IMR-90 (cell line): Measurements from ENCODE around the gene KIF3A. TPM values are rescaled to one million over a fixed set of nuclear protein-coding genes. Genes with fewer than 3 reads are reported as not detected.
A peak's percentile ranks its signal among the peaks of the same experiment; 100 is the strongest.

ENCODE experiments used
- ATAC-seq: fragments of 200-7000 bp; cut with Tn5 transposase; 2 replicates; pipeline ENCODE4 v1.9.1; 2020; ENCODE audit warnings: low read depth, mild to moderate bottlenecking, moderate library complexity
- BruUV-seq: library from RNA; stranded (reverse); fragments of 400-500 nt; replicated peaks from 2 replicates; lab custom pipeline; 2021; lab: Mats Ljungman, UMichigan
- CTCF ChIA-PET: fragments of 300-600 bp; formaldehyde crosslinking; extraction: SDS; loops from one replicate; lab custom pipeline; 2021; ENCODE audit warnings: antibody characterized with exemption; lab: Yijun Ruan, JAX
- POLR2A ChIA-PET: fragments of 300-600 bp; sonication (Branson Sonifier 250); formaldehyde crosslinking; loops from one replicate; lab custom pipeline; 2022; ENCODE audit warnings: antibody characterized with exemption; ENCODE audit not compliant: unreplicated experiment; lab: Charles Lee
- DNase-seq: peaks from one replicate; pipeline ENCODE4 v3.0.0; 2013
- H2AFZ ChIP-seq: replicated peaks from 2 replicates; pipeline ENCODE3; 2013; ENCODE audit warnings: low read length, mild to moderate bottlenecking; ENCODE audit not compliant: poor library complexity
- H2AK5ac ChIP-seq: 2 replicates; pipeline ENCODE4 v1.6.1; 2013; ENCODE audit warnings: low read depth, low read length, inconsistent platforms
- H2AK9ac ChIP-seq: replicated peaks from 2 replicates; pipeline ENCODE3; 2013; ENCODE audit warnings: mild to moderate bottlenecking, low read depth, low read length, moderate library complexity; ENCODE audit not compliant: poor library complexity
- H2BK120ac ChIP-seq: 2 replicates; pipeline ENCODE4 v1.6.1; 2013; ENCODE audit warnings: low read depth, low read length, inconsistent platforms
- H2BK15ac ChIP-seq: 3 replicates; pipeline ENCODE4 v1.6.1; 2013; ENCODE audit warnings: low read depth, low read length, inconsistent platforms
- H2BK20ac ChIP-seq: 2 replicates; pipeline ENCODE4 v1.6.1; 2013; ENCODE audit warnings: low read depth, mild to moderate bottlenecking, inconsistent platforms, low read length, moderate library complexity
- H2BK5ac ChIP-seq: 2 replicates; pipeline ENCODE4 v1.6.1; 2013; ENCODE audit warnings: mild to moderate bottlenecking, low read depth, low read length, inconsistent platforms; ENCODE audit not compliant: poor library complexity, severe bottlenecking
- H3K14ac ChIP-seq: replicated peaks from 2 replicates; pipeline ENCODE4 v1.6.1; 2013; ENCODE audit warnings: low read depth, low read length, inconsistent platforms
- H3K18ac ChIP-seq: 2 replicates; pipeline ENCODE4 v1.6.1; 2013; ENCODE audit warnings: low read depth, low read length, control low read depth
- H3K23ac ChIP-seq: 2 replicates; pipeline ENCODE4 v1.6.1; 2013; ENCODE audit warnings: low read depth, low read length, inconsistent platforms
- H3K27ac ChIP-seq: 2 replicates; pipeline ENCODE4 v1.5.1; 2013; ENCODE audit warnings: mild to moderate bottlenecking, control low read depth, low read length; ENCODE audit not compliant: insufficient read depth
- H3K27me3 ChIP-seq: 2 replicates; pipeline ENCODE4 v1.6.1; 2013; ENCODE audit warnings: low read length; ENCODE audit not compliant: control insufficient read depth, insufficient read depth
- H3K36me3 ChIP-seq: 2 replicates; pipeline ENCODE4 v1.6.1; 2013; ENCODE audit warnings: low read length, mixed read lengths; ENCODE audit not compliant: control insufficient read depth, insufficient read depth
- H3K4ac ChIP-seq: 2 replicates; pipeline ENCODE4 v1.6.1; 2013; ENCODE audit warnings: low read depth, low read length, inconsistent platforms
- H3K4me1 ChIP-seq: 2 replicates; pipeline ENCODE4 v1.6.1; 2013; ENCODE audit warnings: low read length, mixed read lengths; ENCODE audit not compliant: control insufficient read depth, insufficient read depth
- H3K4me2 ChIP-seq: 2 replicates; pipeline ENCODE4 v1.6.1; 2013; ENCODE audit warnings: low read depth, mild to moderate bottlenecking, control low read depth, low read length, moderate library complexity
- H3K4me3 ChIP-seq: 2 replicates; pipeline ENCODE4 v1.5.1; 2013; ENCODE audit warnings: low read depth, mild to moderate bottlenecking, control low read depth, low read length, moderate library complexity; ENCODE audit not compliant: insufficient read depth
- H3K56ac ChIP-seq: 2 replicates; pipeline ENCODE4 v1.6.1; 2013; ENCODE audit warnings: low read length, inconsistent platforms; ENCODE audit not compliant: insufficient read depth; ENCODE audit errors: extremely low read depth
- H3K79me1 ChIP-seq, 2 experiments: 2 replicates each; pipeline ENCODE4 v1.6.1; 2013; ENCODE audit warnings: low read length in 2 of 2, inconsistent platforms in 1 of 2, low read depth in 1 of 2
- H3K9ac ChIP-seq: 2 replicates; pipeline ENCODE4 v1.6.1; 2013; ENCODE audit warnings: low read depth, low read length, control low read depth
- H3K9me1 ChIP-seq: 2 replicates; pipeline ENCODE4 v1.6.1; 2013; ENCODE audit warnings: low read length, inconsistent platforms; ENCODE audit not compliant: insufficient read depth
- H3K9me3 ChIP-seq: 2 replicates; pipeline ENCODE4 v1.6.1; 2013; ENCODE audit warnings: low read length; ENCODE audit not compliant: control insufficient read depth, insufficient read depth
- H4K20me1 ChIP-seq: 2 replicates; pipeline ENCODE4 v1.6.1; 2013; ENCODE audit warnings: low read length, inconsistent platforms; ENCODE audit not compliant: insufficient read depth
- H4K5ac ChIP-seq: 2 replicates; pipeline ENCODE4 v1.6.1; 2013; ENCODE audit warnings: mild to moderate bottlenecking, low read depth, low read length, control low read depth
- H4K8ac ChIP-seq, 2 experiments: 2 replicates each; pipeline ENCODE4 v1.6.1; 2013; ENCODE audit warnings: low read depth in 2 of 2, low read length in 2 of 2, control low read depth in 1 of 2, inconsistent platforms in 1 of 2
- H4K91ac ChIP-seq: 2 replicates; pipeline ENCODE4 v1.6.1; 2013; ENCODE audit warnings: low read depth, low read length, inconsistent platforms; ENCODE audit not compliant: insufficient read depth
- BHLHE40 ChIP-seq: fragments of 150-350 bp; IDR thresholded peaks from 2 replicates; pipeline ENCODE4 v1.6.1; 2016; ENCODE audit warnings: mild to moderate bottlenecking, low read depth, low read length
- CEBPB ChIP-seq: IDR thresholded peaks from 2 replicates; pipeline ENCODE4 v1.6.1; 2012; ENCODE audit warnings: low read depth, low read length, improper control_type of control experiment
- CHD1 ChIP-seq: IDR thresholded peaks from 2 replicates; pipeline ENCODE4 v1.6.1; 2012; ENCODE audit warnings: low read depth, low read length, improper control_type of control experiment
- FOS ChIP-seq: fragments of 150-350 bp; IDR thresholded peaks from 2 replicates; pipeline ENCODE4 v1.6.1; 2016; ENCODE audit warnings: low read depth, low read length
- MAFK ChIP-seq: IDR thresholded peaks from 2 replicates; pipeline ENCODE4 v1.6.1; 2012; ENCODE audit warnings: low read depth, low read length, improper control_type of control experiment
- MAZ ChIP-seq: IDR thresholded peaks from 2 replicates; pipeline ENCODE4 v1.6.1; 2012; ENCODE audit warnings: low read depth, mild to moderate bottlenecking, low read length, improper control_type of control experiment, moderate library complexity, borderline replicate concordance
- MXI1 ChIP-seq: IDR thresholded peaks from 2 replicates; pipeline ENCODE4 v1.6.1; 2012; ENCODE audit warnings: low read depth, mild to moderate bottlenecking, low read length, moderate library complexity, borderline replicate concordance
- POLR2A ChIP-seq: IDR thresholded peaks from 2 replicates; pipeline ENCODE4 v1.6.1; 2012; ENCODE audit warnings: mild to moderate bottlenecking, low read depth, low read length
- RAD21 ChIP-seq: IDR thresholded peaks from 2 replicates; pipeline ENCODE4 v1.6.1; 2012; ENCODE audit warnings: low read length, improper control_type of control experiment
- RFX5 ChIP-seq: IDR thresholded peaks from 2 replicates; pipeline ENCODE4 v1.8.0; 2012; ENCODE audit warnings: low read depth, mild to moderate bottlenecking, low read length, moderate library complexity
- SMC3 ChIP-seq: fragments of 150-350 bp; IDR thresholded peaks from 2 replicates; pipeline ENCODE4 v1.6.1; 2016; ENCODE audit warnings: low read depth, mild to moderate bottlenecking, antibody characterized with exemption, low read length, moderate library complexity
- WGBS, 2 experiments: methylation state at CpG; one replicate each; pipeline versions ENCODE4 v1.1.5 to v1.1.7; 2013; ENCODE audit warnings: missing lambda C conversion rate in 2 of 2; ENCODE audit not compliant: insufficient read length in 1 of 2; ENCODE audit errors: extremely low coverage in 2 of 2; 5-methylcytosine and 5-hydroxymethylcytosine counted together
- dilution Hi-C: fragments of 300-500 bp; cut with HindIII; formaldehyde crosslinking; loops from one replicate; pipeline ENCODE4 v1.14.3; 2018; ENCODE audit warnings: low sequenced_read_pairs; ENCODE audit not compliant: unreplicated experiment
- in situ Hi-C: fragments of 300-500 bp; cut with MboI; formaldehyde crosslinking; loops from 3 replicates; pipeline ENCODE4 v1.14.3; 2019; ENCODE audit warnings: low sequenced_read_pairs, inconsistent platforms, mixed read lengths
- intact Hi-C: fragments of 100-400 bp; cut with micrococcal nuclease; formaldehyde crosslinking; loops from 2 replicates; pipeline ENCODE4 v1.10.0; 2022
- polyA plus RNA-seq, 3 experiments: library from polyadenylated mRNA; depleted of rRNA; stranded (reverse); fragments of >200 nt; gene quantifications; 2 replicates each; pipeline ENCODE4 v1.2.3, GENCODE V29; 2012; ENCODE audit warnings: low replicate concordance in 1 of 3
- total RNA-seq: library from RNA; depleted of rRNA; stranded (reverse); fragments of >200 nt; gene quantifications from 2 replicates; pipeline ENCODE4 v1.2.3, GENCODE V29; 2012
- TF ChIP-seq, protein P1 (sequence below): fragments of 150-350 bp; IDR thresholded peaks from 2 replicates; pipeline ENCODE4 v1.6.1; 2017; ENCODE audit warnings: mild to moderate bottlenecking, antibody characterized with exemption, low read length, low read depth
- TF ChIP-seq, protein P2 (sequence below): conservative IDR thresholded peaks from 2 replicates; pipeline ENCODE4 v1.5.1; 2012; ENCODE audit warnings: mild to moderate bottlenecking, low read depth, low read length, improper control_type of control experiment
- TF ChIP-seq, protein P3 (sequence below): fragments of 150-350 bp; IDR thresholded peaks from 2 replicates; pipeline ENCODE4 v1.6.1; 2016; ENCODE audit warnings: low read depth, mild to moderate bottlenecking, low read length, moderate library complexity, borderline replicate concordance

The KIF3A gene
- total and polyA plus RNA-seq, 2 of the 4 experiments (the other 2 are of a cell fraction): 4.3 to 4.5 TPM

DNA sequence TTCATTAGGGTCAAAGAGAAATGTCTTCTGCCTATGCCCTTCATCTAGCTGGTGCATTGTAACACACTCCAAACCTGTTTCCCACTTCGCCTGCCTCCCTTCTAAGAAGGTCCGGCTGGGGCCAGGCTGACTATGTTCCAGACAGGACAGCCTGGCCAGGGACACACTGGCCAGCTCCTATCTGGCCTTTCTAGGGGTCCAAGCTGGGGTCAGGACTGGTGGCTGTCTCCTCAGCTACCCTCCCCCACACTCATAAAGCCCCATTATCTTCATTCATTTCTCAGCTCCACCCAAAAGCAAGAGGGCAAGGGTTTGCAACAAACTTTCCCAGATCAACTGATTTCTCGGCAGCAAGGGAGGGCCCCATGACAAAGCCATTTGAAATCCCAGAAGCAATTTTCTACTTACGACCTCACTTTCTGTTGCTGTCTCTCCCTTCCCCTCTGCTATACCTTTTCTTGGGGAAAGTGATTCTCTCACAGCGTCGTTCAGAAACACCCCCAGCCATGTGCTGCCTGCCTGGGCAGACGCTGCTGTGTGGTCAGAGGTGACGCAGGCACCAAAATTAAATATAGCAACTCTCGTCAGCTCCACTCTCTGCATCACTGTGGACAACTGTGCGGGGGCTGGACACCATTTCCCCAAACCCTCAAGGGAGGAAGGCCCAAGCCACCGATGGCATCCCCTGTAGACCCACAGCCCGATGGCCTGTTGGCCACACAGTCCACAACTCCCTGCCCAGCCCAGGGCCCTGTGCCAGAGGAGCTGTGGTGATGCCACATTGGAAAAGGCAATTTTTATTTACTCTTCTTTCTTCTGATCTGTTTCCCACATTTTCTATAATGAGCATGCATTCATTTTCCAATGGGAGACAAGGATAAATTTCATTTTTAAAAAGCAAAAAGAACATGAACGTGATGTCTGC, 73.3 kb downstream of the KIF3A start:
- no peak overlapping the region for H4K8ac ChIP-seq
- no peak overlapping the region for H2AK5ac ChIP-seq
- peak overlapping the region; percentile 85 for H2AFZ ChIP-seq
- H3K18ac ChIP-seq: no peak overlapping the region
- H3K36me3 ChIP-seq: no peaks in the 10 kb centered on the region
- dilution Hi-C loops: no loop called here
- no TSS peak for BruUV-seq
- H3K9ac ChIP-seq: no peak overlapping the region
- no peak overlapping the region for H2BK5ac ChIP-seq
- H3K9me1 ChIP-seq: no peaks in the 10 kb centered on the region
- H4K91ac ChIP-seq: no peak overlapping the region
- ChIA-PET POLR2A (no interaction called here), CTCF (no interaction called here)
- intact Hi-C loops: loop anchor here (5.0 kb wide), 1 partner anchor 158 kb away; no protein-coding TSS in a partner anchor
- no peak overlapping the region for H3K14ac ChIP-seq
- H2AK9ac ChIP-seq: peak overlapping the region; percentile 46
- no peak overlapping the region for H2BK120ac ChIP-seq
- no peak overlapping the region; the same call in 2 of the 3 replicates for H2BK15ac ChIP-seq
- no peak overlapping the region for H4K5ac ChIP-seq
- in situ Hi-C loops: no loop called here
- no peaks in the 10 kb centered on the region for H4K20me1 ChIP-seq
- no peak overlapping the region for H3K23ac ChIP-seq
- no peak overlapping the region for H3K4me3 ChIP-seq
- H3K4me2 ChIP-seq: no peak overlapping the region
- H3K56ac ChIP-seq: no peak overlapping the region
- H2BK20ac ChIP-seq: no peak overlapping the region
- no peaks in the 10 kb centered on the region for H3K27me3 ChIP-seq
- no peak for DNase-seq
- H3K4ac ChIP-seq: no peak overlapping the region
- no peaks in the 10 kb centered on the region for H3K79me1 ChIP-seq
- H3K27ac ChIP-seq: no peak overlapping the region
- no peak; the same call in 1 of the 2 replicates for ATAC-seq
- no peaks in the 10 kb centered on the region for H3K9me3 ChIP-seq
- 71% methylated on average over 2 of the region's 13 CpGs; no CpG with 5 or more reads in 1 of the 2 experiments for WGBS, 2 experiments
- peaks cover 3% of the 10 kb centered on the region; the same call in 1 of the 2 replicates for H3K4me1 ChIP-seq
- TF ChIP-seq FOS (no peak), POLR2A (no peak), CEBPB (no peak), SMC3 (no peak), MAFK (no peak), CHD1 (no peak), MAZ (no peak), BHLHE40 (no peak), MXI1 (no peak), RAD21 (no peak), RFX5 (no peak)
- TF ChIP-seq, protein P1, sequence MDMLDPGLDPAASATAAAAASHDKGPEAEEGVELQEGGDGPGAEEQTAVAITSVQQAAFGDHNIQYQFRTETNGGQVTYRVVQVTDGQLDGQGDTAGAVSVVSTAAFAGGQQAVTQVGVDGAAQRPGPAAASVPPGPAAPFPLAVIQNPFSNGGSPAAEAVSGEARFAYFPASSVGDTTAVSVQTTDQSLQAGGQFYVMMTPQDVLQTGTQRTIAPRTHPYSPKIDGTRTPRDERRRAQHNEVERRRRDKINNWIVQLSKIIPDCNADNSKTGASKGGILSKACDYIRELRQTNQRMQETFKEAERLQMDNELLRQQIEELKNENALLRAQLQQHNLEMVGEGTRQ: no peak
- TF ChIP-seq, protein P2, sequence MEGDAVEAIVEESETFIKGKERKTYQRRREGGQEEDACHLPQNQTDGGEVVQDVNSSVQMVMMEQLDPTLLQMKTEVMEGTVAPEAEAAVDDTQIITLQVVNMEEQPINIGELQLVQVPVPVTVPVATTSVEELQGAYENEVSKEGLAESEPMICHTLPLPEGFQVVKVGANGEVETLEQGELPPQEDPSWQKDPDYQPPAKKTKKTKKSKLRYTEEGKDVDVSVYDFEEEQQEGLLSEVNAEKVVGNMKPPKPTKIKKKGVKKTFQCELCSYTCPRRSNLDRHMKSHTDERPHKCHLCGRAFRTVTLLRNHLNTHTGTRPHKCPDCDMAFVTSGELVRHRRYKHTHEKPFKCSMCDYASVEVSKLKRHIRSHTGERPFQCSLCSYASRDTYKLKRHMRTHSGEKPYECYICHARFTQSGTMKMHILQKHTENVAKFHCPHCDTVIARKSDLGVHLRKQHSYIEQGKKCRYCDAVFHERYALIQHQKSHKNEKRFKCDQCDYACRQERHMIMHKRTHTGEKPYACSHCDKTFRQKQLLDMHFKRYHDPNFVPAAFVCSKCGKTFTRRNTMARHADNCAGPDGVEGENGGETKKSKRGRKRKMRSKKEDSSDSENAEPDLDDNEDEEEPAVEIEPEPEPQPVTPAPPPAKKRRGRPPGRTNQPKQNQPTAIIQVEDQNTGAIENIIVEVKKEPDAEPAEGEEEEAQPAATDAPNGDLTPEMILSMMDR: no peak
- TF ChIP-seq, protein P3, sequence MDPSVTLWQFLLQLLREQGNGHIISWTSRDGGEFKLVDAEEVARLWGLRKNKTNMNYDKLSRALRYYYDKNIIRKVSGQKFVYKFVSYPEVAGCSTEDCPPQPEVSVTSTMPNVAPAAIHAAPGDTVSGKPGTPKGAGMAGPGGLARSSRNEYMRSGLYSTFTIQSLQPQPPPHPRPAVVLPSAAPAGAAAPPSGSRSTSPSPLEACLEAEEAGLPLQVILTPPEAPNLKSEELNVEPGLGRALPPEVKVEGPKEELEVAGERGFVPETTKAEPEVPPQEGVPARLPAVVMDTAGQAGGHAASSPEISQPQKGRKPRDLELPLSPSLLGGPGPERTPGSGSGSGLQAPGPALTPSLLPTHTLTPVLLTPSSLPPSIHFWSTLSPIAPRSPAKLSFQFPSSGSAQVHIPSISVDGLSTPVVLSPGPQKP: no peak
